GM21423 (cell line): Measurements from ENCODE around the gene EN2.

Experiments used
- ATAC-seq: cut with Tn5 transposase; IDR thresholded peaks from one replicate; pipeline ENCODE4 v1.9.1; 2021; ENCODE audit warnings: mild to moderate bottlenecking, moderate library complexity; ENCODE audit not compliant: unreplicated experiment

EN2 gene

GRCh38 chr7:155484483-155485399 lies 26.8 kb downstream of the EN2 start:
- no peak for ATAC-seq

GRCh38 chr7:155486783-155487508 lies 29.0 kb downstream of the EN2 start:
- ATAC-seq: no peak

DNA sequence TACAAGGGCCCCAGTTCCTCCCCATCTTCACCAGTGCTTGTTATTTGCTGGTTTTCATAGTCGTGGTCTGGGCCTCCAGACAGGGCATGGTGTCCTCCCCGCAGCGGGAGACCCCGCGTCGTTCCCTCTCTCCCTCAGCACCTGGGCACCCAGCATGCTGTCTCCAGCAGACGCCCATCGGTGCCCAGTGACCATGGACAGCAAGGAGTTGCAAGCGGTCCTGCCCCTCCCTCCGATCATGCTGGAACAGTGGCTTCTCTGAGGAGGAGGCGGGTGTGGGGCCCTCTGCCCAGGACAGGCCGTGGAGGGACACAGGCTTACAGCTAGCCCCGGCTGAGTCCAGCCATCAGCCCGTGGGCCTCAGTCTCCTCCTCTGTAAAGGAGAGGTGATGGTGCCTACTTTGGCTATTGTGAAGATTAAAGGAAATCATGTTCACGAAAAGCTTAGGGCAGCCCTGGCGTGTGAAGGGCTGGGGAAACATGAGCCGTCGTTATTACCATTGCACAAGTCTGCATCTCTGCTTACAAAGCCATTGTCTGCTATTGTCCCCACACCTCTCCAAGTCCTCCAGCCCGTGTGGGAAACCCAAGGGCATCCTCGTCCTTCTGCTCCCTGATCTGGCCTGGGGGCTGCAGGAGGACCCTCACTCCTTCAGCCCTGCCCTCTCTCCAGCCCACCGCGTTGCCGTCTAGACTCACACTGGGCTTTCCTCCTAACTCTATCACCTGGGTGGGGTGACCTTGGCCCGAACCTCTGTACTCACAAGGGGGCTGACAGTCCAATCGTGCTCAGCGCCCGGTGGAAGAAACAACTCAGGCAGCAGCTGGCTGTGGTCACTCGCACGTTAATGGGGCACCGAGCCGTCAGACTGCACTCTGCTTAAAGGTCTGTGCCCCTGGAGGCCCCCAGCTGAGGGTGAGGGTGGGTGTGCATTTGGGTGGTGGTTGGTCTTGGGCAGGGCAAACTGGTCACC lies 29.9 kb downstream of the EN2 start:
- ATAC-seq: no peak

DNA sequence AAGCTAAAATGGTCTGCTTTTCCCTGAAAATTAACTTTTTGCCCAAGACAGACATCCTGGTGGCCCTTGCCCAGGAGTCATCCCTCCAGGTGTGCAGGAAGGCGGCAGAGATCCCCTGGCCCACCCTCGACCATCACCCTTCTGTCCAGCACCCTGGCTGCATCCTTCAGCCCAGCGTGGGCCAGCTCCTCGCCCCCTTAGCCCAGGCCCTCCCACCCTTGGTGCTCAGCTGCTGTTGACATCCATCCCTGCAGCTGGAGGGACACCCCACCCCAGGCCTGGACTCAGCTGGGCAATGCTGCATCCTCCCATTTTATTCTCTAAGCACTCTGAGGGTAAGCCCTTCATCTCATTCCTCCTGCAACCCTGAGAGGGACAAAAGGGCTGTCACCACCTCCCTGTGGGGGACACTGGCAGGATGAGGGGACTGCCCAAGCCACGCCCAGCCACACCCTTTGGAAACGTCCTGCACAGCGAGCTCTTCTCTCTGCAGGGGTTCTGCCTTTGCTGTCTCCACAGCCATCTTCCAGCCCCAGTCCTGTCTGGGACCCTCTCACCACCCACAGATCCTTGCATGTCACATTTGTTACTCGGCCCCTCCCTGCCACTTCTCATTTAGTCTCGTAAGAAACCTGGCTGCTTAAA lies 30.7 kb downstream of the EN2 start:
- ATAC-seq: no peak

- ATAC-seq: no peak
Measured at GRCh38 chr7:155489158-155489840, 31.4 kb downstream of the EN2 start.

DNA sequence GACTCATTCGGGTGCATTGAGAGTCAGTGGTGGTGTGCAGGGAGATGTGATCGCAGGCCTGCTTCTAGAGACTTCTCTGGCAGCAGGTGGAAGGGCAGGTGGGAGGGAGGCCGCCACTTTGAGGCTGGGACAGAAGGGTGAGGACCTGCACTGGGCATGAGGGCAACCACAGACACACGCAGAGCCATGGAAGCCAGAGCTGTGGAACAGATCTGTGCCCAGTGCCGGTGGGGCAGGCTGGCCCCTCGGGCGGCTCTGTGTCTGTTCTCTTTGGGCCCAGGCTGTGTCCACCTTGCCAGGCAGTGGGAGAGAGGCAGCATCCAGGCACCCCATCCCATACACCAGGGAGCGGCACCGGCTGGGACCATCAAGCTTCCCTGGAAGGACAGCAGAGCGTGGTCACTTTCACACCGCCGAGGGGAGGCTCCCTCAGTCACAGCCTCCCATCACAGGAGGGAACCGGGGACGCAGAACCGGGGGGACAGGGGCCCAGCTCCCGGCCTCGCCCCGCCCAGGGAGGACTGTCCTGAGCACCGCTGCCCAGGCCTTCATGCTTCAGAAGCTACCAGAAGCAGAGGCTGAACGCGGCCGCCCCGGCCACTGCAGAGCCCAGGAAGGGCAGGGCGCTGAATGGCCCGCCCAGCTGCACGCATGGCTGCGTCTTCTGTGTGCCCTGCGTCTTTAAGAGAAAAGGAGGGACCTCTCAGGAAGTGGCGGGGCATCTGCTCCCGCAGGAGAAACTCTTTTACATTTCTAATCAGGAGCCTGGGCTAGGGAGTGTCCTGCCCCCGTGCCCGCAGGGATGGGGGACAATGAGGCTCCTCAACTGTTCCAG lies 32.1 kb downstream of the EN2 start:
- ATAC-seq: peak; percentile 36

DNA sequence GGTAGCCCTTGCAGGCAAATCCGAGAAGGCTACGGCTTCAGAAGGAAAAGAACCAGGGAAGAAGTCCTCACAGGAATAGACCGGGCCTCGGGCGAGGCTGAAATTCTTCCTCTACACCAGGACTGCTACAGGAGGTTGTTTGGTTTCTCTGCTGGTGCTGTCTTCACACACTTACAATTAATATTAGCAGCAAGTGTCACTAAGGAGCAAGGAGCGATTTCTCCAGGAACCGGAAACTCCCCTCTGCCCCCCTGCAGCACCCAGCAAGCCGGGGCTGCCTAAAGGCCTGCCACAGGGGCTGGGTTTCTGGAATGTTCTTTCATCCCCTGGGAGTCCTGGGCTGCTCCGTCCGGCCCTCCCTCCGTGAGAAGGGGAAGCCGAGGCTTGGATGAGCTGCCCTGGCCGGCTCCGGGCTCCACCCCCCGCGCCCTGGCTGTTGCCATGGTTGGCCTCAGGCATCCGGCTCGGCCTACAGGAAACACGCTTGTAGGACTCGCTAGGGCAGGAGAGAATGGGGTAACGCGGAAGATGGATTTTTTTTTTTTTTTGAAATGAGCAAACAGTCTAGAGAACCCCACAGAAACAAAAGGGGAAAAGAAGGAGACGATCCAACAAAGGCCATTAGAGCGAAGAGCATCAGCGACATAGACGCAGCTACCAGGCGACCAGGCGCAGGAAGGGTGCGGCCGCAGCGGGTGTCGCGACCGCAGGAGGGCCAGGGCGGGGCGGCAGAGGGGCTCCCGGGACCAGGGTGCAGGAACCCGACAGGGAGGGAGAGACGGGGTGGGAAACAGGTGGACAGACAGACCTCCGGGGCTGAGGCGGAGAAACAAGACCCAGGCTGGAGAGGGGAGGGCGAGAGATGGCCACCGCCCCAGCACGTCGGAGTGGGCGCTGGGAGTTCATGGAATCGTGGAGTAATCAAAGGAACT lies 33.0 kb downstream of the EN2 start:
- peak; percentile 97 for ATAC-seq

GRCh38 chr7:155491812-155492211 lies 33.9 kb downstream of the EN2 start:
- ATAC-seq: no peak

GRCh38 chr7:155493744-155494538 lies 36.0 kb downstream of the EN2 start:
- no peak for ATAC-seq

DNA sequence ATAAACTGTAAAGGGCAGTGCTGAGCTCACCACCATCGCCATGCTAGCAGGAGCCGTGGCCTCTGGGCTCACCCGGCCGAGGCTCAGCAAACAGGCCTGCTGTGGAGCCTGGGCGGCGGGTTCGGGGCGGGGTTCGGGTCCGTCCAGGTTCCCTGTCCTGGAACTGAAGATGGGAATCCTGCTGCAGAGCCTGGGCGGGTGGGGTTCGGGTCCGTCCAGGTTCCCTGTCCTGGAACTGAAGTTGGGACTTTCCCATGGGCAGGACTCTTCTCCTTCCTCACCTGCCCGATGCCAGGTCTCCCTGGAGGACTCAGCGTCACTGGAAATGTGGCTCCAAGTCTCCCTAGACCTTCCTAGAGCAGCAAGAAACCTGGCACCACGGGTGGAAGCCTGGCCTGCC lies 36.6 kb downstream of the EN2 start:
- no peak for ATAC-seq

DNA sequence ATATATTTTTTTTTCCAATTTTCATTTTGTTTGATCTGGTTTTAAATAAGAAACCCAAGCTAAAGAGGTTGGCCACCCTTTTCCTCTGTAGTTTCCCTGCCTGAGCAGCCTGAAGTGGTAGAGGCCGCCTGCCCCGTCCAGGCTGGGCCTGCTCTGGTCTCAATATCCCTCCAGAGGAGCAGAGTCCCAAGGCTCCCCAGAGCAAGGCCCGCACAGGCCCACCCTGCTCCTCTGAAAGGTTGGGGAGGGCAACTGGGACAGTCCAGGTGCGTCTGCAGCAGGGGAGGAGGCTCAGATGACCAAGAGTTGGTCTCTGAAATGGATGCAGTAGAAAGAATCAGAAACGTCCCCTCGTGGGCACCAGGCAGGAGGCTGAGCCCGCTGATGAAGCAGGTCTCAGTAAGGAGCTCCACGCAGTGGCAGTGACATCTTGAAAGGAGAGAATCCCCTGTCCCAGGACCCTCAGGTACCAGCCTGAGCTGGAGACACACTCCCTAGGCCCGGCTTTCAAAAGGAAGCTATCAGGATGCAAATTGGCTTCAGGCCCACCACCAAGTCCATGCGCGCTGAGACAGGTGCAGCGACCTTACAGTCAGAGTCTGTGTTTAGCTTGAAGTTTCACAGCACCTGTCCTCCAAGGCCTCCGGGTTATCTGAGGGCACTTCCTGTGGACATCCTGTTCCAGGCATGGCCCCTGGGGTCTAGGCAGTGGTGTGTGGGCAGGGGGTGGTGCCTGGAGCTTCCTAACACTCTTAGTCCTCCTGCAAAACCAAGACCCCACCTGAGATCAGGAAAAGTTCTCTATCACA lies 37.7 kb downstream of the EN2 start:
- no peak for ATAC-seq

GRCh38 chr7:155496267-155497005 lies 38.5 kb downstream of the EN2 start:
- no peak for ATAC-seq

DNA sequence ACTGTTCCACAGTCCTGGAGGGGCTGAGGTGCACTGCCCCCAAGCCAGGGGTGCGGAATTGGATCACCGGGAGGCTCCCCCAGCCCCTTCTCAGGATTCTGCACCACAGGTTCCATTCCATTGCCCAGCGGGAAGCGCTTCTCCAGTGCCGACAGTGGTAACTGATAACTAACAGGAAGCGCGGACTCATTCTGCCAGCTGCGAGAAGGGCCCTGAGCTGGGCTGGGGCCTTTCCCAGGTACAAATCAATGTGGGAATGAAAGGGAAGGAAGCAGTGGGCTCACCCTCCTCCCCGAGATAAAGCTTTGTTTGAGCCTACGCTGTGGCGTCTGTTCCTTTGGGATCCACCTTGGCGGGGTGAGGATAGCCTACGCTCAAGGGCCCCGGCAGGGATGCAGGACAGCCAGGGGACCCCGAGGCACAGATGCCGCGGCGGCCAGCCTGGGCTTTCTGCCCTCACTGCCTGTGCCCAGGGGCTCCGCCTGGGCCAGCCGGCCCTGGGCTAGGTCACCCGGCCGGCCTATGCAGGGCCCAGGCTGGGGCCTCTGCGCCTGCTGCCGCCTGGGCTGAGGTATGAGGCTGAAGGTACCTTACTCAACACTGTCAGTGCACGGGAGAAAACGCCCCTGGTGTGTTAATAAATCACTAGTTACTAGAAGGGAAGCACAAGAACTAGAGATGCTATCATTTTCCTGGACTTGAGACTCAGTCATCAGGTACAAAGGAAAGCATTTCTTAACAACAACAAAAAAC lies 39.4 kb downstream of the EN2 start:
- ATAC-seq: no peak

DNA sequence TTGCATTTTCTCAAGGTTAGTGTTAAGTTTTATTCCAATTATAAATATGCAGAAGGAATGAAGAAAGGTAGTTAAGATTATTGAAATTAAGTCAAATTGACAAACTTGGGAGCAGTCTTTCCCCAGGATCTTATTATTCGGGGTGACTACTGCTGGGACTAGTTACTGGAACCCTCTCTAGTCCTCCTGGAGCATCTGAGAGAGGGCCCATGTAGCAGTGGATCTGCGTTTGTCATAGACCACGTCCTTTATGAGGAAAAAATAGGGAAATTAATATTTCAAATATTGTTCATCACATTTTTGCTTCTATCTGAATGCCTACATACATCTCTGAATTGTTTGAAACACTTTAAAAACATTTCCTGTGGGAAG lies 47.5 kb downstream of the EN2 start:
- ATAC-seq: no peak

DNA sequence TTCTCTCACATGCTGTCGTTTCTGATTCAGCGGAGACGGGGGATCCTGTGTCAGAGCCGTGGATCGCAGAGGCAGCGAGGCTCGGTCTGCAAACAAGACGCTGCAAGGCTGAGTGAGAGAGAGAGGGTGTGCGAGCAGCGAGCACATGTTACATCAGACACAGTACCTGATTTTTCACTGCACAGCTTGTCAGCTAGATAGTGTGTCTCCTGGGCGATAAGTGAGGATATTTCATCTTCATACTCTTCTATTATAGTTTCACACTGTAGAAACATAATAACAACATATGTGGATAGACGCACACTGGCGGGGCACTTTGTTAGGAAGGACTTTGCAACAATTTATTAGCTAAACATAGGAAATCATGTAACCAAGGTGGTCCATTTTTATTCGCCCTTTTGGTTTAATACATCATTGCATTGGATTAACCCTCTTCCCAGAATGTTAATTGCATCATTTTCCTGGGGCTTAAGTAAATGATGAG lies 49.0 kb downstream of the EN2 start:
- no peak for ATAC-seq
